Esophagus squamous epithelium (tissue), 4 donors: ENCODE data around the gene RO60.

Experiments used
- CTCF ChIP-seq, 6 experiments: fragments of 450-650 bp in 4 of 6; fragments of 200-600 bp in 2 of 6; sonication (generic) in 2 of 6; IDR thresholded peaks; one replicate each; pipeline ENCODE4 v1.5.1; 2016 to 2019; ENCODE audit warnings: antibody characterized with exemption in 6 of 6, mild to moderate bottlenecking in 4 of 6, moderate library complexity in 4 of 6
- POLR2A ChIP-seq, 4 donors: fragments of 450-650 bp; IDR thresholded peaks; one replicate each; pipeline ENCODE4 v1.6.1; 2017; ENCODE audit warnings: antibody characterized with exemption in 4 of 4, mild to moderate bottlenecking in 4 of 4, moderate library complexity in 3 of 4

GRCh38 chr1:193036337-193037047 is 22.9 kb upstream of the RO60 start:
- TF ChIP-seq CTCF (IDR thresholded peaks at IDR 0.05) (no peak), POLR2A (IDR thresholded peaks at IDR 0.05) (no peak)
